ENCODE results near the gene VAV3. TPM values are rescaled to one million over a fixed set of nuclear protein-coding genes. Genes with fewer than 3 reads are reported as not detected.

VAV3 gene
- total and polyA plus RNA-seq, 2 of the 8 experiments (the other 6 are each of a cell fraction or from before 2014, with no cell fraction given), result 2.9 to 7.9 TPM

DNA sequence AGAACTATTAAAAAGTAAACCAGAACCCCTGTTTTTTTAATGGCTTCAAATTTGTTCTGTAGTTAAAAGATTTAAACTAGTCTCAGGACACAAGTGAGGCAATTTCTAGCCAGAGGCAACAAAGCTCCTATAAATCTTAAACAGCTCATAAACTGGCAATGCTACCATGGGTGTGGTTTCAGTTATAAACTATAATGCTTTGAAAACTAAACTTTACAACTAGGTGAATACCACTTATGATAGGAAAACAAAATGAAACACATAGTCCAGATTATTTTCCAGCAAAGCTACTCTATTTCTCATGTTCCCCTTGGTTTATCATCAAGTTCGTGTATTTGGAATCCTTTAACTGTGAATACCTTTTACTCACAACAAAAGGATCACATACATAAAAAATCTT lies 282.5 kb downstream of the VAV3 start (continued):
- TF ChIP-seq, protein P1, sequence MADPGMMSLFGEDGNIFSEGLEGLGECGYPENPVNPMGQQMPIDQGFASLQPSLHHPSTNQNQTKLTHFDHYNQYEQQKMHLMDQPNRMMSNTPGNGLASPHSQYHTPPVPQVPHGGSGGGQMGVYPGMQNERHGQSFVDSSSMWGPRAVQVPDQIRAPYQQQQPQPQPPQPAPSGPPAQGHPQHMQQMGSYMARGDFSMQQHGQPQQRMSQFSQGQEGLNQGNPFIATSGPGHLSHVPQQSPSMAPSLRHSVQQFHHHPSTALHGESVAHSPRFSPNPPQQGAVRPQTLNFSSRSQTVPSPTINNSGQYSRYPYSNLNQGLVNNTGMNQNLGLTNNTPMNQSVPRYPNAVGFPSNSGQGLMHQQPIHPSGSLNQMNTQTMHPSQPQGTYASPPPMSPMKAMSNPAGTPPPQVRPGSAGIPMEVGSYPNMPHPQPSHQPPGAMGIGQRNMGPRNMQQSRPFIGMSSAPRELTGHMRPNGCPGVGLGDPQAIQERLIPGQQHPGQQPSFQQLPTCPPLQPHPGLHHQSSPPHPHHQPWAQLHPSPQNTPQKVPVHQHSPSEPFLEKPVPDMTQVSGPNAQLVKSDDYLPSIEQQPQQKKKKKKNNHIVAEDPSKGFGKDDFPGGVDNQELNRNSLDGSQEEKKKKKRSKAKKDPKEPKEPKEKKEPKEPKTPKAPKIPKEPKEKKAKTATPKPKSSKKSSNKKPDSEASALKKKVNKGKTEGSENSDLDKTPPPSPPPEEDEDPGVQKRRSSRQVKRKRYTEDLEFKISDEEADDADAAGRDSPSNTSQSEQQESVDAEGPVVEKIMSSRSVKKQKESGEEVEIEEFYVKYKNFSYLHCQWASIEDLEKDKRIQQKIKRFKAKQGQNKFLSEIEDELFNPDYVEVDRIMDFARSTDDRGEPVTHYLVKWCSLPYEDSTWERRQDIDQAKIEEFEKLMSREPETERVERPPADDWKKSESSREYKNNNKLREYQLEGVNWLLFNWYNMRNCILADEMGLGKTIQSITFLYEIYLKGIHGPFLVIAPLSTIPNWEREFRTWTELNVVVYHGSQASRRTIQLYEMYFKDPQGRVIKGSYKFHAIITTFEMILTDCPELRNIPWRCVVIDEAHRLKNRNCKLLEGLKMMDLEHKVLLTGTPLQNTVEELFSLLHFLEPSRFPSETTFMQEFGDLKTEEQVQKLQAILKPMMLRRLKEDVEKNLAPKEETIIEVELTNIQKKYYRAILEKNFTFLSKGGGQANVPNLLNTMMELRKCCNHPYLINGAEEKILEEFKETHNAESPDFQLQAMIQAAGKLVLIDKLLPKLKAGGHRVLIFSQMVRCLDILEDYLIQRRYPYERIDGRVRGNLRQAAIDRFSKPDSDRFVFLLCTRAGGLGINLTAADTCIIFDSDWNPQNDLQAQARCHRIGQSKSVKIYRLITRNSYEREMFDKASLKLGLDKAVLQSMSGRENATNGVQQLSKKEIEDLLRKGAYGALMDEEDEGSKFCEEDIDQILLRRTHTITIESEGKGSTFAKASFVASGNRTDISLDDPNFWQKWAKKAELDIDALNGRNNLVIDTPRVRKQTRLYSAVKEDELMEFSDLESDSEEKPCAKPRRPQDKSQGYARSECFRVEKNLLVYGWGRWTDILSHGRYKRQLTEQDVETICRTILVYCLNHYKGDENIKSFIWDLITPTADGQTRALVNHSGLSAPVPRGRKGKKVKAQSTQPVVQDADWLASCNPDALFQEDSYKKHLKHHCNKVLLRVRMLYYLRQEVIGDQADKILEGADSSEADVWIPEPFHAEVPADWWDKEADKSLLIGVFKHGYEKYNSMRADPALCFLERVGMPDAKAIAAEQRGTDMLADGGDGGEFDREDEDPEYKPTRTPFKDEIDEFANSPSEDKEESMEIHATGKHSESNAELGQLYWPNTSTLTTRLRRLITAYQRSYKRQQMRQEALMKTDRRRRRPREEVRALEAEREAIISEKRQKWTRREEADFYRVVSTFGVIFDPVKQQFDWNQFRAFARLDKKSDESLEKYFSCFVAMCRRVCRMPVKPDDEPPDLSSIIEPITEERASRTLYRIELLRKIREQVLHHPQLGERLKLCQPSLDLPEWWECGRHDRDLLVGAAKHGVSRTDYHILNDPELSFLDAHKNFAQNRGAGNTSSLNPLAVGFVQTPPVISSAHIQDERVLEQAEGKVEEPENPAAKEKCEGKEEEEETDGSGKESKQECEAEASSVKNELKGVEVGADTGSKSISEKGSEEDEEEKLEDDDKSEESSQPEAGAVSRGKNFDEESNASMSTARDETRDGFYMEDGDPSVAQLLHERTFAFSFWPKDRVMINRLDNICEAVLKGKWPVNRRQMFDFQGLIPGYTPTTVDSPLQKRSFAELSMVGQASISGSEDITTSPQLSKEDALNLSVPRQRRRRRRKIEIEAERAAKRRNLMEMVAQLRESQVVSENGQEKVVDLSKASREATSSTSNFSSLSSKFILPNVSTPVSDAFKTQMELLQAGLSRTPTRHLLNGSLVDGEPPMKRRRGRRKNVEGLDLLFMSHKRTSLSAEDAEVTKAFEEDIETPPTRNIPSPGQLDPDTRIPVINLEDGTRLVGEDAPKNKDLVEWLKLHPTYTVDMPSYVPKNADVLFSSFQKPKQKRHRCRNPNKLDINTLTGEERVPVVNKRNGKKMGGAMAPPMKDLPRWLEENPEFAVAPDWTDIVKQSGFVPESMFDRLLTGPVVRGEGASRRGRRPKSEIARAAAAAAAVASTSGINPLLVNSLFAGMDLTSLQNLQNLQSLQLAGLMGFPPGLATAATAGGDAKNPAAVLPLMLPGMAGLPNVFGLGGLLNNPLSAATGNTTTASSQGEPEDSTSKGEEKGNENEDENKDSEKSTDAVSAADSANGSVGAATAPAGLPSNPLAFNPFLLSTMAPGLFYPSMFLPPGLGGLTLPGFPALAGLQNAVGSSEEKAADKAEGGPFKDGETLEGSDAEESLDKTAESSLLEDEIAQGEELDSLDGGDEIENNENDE (IDR thresholded peaks at IDR 0.05; ENCODE audit: insufficient replicate concordance, low read length), result no peak
- no peak for TF ChIP-seq TAF7 (optimal IDR thresholded peaks at IDR 0.05; ENCODE audit: borderline replicate concordance, low read depth, low read length)
- no peak for TF ChIP-seq RBBP5 (IDR thresholded peaks at IDR 0.05; ENCODE audit: borderline replicate concordance, low read depth, low read length)
- no peak for TF ChIP-seq TBP (IDR thresholded peaks at IDR 0.05; ENCODE audit: low read depth, low read length)
- no peak for TF ChIP-seq KDM1A (IDR thresholded peaks at IDR 0.05; ENCODE audit: borderline replicate concordance, low read length)
- no peak for TF ChIP-seq SP4 (IDR thresholded peaks at IDR 0.05; ENCODE audit: low read length)
- no peak for TF ChIP-seq MAFK (IDR thresholded peaks at IDR 0.05; ENCODE audit: low read depth, low read length)
- no peak for TF ChIP-seq RXRA (IDR thresholded peaks at IDR 0.05; ENCODE audit: insufficient read depth, low read depth, low read length)
